Measurements from ENCODE around the gene ANO1.

DNA sequence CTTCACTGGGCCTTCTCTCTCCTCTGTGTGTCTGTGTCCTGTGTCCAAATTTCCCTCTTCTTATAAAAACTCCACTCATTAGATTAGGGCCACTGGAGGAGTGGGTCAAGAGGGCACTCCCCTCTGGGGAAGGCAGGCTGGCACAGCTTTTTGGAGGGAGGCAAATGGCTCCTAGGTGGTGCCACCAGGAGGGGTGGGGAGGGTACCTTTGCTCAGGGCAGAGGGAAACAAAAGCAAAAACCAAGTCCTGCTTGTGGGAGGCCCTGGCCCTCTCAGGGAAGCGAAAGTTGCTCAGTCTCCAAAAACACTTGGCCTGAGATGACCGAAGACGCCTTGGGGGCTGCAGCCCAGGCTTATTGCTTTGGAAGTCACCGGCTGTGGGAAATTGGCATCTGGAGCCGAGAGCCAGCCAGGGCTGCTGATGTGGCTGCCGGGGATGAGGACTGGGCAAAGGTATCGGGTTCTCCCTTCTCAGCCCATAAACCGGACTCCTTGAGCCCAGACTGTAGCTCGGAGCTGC lies 48.2 kb upstream of the ANO1 start:
- TF ChIP-seq, protein P1, sequence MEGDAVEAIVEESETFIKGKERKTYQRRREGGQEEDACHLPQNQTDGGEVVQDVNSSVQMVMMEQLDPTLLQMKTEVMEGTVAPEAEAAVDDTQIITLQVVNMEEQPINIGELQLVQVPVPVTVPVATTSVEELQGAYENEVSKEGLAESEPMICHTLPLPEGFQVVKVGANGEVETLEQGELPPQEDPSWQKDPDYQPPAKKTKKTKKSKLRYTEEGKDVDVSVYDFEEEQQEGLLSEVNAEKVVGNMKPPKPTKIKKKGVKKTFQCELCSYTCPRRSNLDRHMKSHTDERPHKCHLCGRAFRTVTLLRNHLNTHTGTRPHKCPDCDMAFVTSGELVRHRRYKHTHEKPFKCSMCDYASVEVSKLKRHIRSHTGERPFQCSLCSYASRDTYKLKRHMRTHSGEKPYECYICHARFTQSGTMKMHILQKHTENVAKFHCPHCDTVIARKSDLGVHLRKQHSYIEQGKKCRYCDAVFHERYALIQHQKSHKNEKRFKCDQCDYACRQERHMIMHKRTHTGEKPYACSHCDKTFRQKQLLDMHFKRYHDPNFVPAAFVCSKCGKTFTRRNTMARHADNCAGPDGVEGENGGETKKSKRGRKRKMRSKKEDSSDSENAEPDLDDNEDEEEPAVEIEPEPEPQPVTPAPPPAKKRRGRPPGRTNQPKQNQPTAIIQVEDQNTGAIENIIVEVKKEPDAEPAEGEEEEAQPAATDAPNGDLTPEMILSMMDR (IDR thresholded peaks at IDR 0.05), result no peak
- TF ChIP-seq POLR2A (IDR thresholded peaks at IDR 0.05), result no peak

Data from uterus (tissue), 2 donors.